Stimulated activated CD4-positive, alpha-beta T cell treated with anti-CD3 and anti-CD28 coated beads, Interleukin-2, amount 100 ng/mL, for 4 hours (primary cell): ENCODE data around the gene CDC42BPG.

ENCODE experiments used
- DNase-seq: peaks from one replicate; pipeline ENCODE4 v3.0.0-alpha.2; 2020; ENCODE audit warnings: low read depth

CDC42BPG gene

GRCh38 chr11:64865286-64866172 is 21.1 kb upstream of the CDC42BPG start:
- no peak for DNase-seq

DNA sequence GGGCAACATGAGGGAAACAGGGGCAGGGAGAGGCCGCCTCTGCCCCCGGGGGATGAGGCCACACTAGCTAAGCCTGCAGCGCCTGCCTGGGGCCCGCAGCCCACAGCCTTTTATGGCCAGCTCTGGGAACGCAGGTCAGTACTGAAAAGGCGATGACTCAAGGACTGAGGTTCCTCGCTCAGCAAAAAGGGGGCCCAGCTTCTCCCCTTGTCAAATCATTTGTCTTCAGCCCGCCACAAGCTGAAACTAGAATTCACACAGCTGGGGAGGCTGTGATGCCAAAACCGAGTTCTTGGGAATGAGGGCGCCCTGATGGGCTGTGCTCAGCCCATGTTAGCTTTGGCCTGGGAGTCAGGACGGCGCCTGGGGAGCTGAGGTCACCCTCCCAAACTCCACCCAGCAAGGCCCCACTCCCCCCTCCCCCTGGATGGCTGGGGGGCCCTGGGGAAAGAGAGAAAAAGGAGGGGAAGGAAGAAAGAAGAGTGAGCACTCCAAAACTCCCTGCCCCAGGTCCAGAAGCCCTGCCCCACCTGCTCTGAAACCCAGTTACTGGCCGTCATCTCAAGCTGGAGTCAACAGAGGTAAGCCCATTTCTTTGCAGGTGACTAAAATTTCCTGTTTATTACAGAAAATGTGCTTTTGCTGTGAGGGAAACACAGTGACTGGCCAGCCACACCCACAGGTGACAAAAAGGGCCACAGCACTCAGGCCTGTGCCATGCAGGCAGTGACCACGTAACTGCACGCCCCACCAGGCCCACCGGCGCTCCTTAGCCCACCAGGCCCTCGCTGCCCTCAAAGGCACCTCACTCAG is 20.2 kb upstream of the CDC42BPG start:
- no peak for DNase-seq

DNA sequence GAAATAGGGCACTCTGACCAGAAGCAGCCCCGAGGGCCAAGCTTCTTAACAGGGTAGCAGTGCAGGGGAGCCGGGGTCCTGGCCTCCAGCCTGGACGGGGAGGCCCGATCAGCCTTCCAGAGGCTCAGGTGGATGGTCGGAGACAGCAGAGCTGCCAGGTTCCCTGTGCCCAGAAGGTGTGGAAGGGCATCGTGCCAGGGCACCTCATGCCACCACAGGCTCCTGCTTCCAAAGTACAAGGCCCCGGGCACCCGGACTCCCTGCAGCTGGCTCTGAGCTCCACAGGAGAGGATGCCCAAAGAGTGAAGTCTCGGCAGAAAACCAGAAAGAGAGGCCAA is 19.7 kb upstream of the CDC42BPG start:
- no peak for DNase-seq

DNA sequence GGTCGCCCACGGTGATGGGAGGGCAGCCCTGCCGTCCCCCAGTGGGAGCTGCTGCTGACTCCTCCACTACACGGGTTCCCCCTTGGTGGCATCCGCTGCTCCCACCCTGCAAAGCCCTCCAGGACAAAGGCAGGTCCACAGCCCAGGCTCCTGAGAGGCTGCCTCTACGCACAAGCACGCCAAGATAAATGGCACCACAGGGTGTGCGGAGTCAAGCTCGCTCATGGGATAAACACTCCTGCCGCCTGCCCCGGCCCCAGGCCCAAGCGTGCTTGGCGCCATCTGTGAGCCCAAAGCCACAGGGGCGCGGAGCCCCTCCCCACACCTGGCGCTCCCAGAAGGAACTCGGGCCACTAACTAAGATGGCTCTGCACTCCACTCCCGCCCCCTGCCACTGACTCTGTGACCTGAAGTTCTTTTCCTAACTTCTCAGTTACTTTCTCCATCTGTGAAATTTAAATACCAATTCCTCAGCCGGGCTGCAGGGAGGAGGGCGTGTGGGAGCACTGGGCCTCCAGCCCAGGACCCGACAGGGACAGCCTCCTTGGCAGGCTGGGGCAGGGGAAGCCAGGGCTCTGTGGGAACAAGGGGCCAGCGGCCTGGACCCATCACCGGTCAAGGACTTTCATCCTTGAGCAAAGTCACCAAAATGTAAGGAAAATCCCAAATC is 19.1 kb upstream of the CDC42BPG start:
- DNase-seq: no peak

DNA sequence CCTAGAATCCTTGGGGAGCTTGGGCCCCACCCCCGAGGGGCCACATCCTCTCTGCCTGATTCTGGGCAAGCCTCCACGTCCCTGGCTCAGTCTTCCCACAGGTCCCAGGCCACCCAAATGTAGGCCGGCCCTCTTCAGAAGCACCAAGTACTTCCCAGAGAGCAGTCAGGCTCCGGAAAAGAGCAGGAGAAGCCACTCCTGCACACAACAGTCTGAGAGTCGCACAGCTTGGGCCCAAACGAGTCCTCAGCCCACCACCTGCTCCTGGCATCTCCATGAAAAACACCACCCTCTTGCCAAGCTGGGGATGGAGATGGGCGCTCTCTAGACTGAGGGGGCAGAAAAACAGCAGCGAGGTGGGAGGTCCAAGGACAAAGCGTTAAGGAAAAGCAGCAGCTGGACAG is 18.5 kb upstream of the CDC42BPG start:
- DNase-seq: no peak

DNA sequence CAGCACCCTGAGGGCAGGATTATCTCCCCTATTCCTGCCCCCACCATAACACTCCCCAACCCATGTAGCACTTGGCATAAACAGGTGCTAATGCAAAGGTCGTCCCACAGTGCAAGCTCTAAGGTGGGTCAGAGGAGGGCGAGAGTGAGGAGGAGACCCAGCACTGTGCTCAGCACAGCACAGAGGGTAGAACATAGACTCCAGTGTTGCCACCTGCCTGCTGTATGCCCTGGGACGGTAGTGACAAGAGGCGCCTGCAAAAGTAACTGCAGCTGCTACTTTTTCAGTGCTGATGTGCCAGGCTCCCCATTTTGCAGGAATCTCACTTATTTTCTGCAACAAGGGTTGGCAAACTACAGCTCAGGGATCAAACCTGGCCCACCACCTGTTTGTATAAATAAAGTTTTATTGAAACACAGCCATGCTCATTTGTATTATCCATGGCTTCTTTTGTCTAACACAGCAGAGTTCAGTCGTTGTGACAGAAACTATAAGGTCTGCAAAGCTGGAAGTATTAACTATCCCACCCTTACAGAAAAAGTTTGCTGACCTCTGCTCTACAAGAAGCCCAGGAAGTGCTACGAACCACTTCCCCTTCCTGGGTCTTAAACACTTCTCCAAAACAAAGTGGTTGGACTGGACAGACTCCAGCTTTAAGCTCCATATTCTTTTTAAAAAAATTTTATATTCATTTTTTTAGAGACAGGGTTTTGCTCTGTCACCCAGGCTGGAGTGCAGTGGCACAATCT is 16.9 kb upstream of the CDC42BPG start:
- no peak for DNase-seq

- no peak for DNase-seq
These were observed 15.3 kb upstream of the CDC42BPG start for GRCh38 chr11:64859542-64860414.

DNA sequence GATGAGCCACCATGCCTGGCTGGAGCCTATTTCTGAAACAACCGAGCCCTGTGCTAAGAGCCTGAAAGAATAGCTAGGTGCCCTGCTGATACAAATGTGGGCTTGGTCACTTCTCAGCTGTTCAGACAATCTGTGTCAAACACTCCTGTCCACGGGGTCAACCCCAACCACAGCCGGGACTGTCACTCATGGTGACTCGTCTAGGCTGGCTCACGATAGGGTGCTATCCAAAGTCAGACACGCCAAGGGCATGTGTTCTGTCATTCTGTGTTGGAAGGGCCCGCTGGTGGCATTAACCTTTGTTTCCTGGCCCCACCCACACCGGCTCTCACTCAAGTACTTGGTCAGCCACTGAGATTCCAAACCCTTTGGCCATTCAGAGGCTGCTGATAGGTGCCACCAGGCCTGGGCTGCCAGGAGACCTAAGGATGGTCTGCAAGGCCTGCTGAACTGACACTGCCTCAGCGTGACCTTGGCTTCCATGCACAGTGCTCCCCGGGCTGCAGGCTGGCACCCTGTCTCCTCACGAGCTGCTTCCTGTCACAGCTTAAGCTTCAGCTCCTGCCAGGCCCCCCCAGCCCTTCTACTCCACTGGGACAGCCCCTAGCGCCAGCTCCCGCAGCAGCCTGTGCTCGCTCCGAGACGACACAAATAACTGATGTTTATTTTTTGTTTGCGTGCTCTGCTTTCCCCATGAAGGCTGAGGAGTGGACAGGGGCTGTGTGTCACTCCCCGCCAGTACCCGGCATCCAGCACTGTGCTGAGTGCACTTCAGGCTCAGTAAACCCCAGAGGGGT is 14.2 kb upstream of the CDC42BPG start:
- DNase-seq: no peak

DNA sequence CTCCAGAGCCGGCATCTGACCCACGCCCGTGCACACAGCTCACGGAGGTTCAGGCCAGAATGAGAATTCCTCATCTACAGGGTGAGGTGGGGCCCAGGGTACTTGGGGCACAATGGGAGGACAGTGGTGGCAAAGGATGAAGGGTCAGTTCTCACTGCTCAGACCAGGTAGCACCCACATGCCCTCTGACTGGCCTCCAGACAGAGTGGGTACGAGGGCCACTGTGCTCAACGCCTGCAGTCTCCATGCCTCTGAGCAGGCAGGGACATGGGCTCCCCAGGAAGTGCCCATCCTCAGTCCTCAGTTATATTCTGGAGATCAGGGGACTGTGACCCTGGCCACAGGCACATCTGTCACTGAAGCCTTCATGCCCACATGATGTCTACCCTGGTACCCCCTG is 13.0 kb upstream of the CDC42BPG start:
- DNase-seq: no peak

DNA sequence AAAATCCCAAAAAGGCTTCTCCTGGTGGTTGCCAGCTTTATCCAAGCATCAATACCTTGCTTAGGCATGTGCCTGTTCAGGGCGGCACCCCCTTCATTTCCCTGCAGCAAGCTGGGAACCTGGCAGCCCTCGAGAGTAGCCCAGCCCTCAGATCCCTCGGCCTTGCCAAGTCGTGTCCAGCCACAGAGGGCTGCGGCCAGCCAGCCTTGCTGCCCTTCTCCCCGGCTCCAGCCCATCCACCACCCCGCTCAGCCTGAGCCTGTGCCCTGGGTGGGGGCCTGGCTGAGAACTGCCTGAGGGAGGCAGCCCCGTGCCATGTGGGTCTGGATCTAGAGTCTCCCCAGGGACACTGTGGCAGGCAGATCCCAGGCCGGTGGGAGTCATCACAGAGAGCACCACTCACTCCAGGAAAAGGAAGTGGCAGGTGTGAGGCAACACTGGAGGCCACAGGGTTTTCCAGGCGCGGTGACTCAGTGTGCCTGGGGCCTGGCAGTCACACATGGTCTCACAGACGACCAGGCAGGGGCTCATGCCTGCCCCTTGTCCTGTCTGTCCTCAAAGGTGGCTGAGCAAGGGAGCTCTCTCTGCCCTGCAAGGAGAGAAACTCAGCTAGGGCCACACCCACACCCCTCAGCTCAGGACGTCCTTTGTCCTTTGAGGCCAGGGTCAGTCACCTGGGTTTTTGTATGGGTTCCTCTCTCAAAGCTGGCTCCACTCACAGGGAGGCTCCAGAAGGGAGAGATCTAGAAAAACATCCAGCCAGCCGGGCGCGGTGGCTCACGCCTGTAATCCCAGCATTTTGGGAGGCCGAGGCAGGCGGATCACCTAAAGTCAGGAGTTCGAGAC is 12.2 kb upstream of the CDC42BPG start:
- DNase-seq: no peak

GRCh38 chr11:64855596-64856304 is 11.3 kb upstream of the CDC42BPG start:
- no peak for DNase-seq

GRCh38 chr11:64854534-64855502 is 10.4 kb upstream of the CDC42BPG start:
- DNase-seq: no peak

DNA sequence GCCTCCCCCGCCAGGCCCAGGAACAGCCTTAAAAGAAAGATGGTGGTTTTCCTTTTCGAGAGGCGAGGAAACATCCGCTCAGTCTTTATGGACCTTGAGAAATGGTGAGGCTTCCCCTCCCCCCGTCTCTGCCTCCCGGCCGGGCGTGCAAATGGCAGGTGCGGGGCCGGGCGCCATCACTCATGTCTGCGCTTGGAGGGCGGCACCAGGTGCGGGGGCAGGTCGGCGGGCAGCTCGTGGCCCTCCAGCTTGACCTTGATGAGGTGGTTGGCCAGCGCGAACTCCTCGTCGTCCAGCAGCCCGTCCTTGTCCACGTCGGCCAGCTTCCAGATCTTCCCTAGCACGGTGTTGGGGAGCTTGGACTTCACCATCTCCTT is 9.7 kb upstream of the CDC42BPG start:
- no peak for DNase-seq

- no peak for DNase-seq
These were observed 9.3 kb upstream of the CDC42BPG start for GRCh38 chr11:64853709-64854108.

DNA sequence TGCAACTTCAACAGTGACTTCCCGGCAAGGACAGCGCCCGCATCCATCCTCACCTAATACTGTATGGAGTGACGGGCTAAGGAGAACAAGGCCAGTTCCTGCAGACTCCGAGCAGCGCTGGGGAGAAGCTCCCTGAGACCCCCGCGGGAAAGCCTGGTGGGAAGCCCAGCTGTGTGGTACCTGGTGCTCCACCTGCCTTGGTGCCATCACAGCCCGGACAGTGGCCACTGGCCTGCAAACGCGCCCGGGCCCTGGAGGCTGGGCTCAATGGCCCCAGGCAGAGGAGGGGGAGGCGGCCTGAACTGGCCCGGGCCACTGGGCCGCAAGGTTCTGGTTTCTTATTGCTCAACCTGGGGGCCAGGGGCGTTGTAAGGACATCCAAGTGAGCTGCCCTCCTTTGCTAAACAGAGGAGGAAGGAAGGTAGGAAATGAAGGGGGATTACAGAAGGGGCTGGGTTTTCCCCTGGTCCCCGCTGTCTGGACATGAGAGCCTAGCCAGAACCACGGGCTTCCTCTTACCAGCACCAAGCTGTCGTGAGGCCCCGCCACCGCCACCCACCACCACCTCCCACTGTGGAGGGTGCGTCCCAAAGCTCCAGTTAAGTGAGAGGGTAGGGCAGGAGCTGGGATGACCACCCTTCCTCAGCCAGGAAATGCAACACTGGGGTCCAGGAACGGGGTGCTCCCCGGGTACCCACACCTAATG is 8.5 kb upstream of the CDC42BPG start:
- DNase-seq: no peak

GRCh38 chr11:64851831-64852351 is 7.4 kb upstream of the CDC42BPG start:
- DNase-seq: no peak
